HG02623 (cell line): ENCODE results near the gene ITGA1.
"Not testable (repeated sequence)": the region's sequence is repeated elsewhere in the genome, so short reads cannot be mapped to it uniquely, and the experiment has no call there.

ENCODE experiments used
- ATAC-seq: cut with Tn5 transposase; IDR thresholded peaks from one replicate; pipeline ENCODE4 v1.9.1; 2021; ENCODE audit warnings: moderate library complexity; ENCODE audit not compliant: unreplicated experiment

The ITGA1 gene

GRCh38 chr5:52859628-52860027 is 71.9 kb downstream of the ITGA1 start:
- no peak for ATAC-seq

GRCh38 chr5:52861368-52861767 is 73.7 kb downstream of the ITGA1 start:
- no peak for ATAC-seq

- ATAC-seq, result no peak
Measured at GRCh38 chr5:52863715-52864290, 76.1 kb downstream of the ITGA1 start.

- ATAC-seq, result no peak
Measured at GRCh38 chr5:52864371-52864770, 76.7 kb downstream of the ITGA1 start.

- ATAC-seq, result no peak
Measured at GRCh38 chr5:52864884-52865283, 77.2 kb downstream of the ITGA1 start.

- ATAC-seq, result not testable (repeated sequence)
Measured at GRCh38 chr5:52865991-52866390, 78.3 kb downstream of the ITGA1 start.

- ATAC-seq, result no peak
Measured at GRCh38 chr5:52867809-52868208, 80.1 kb downstream of the ITGA1 start.

GRCh38 chr5:52868417-52868816 is 80.7 kb downstream of the ITGA1 start:
- no peak for ATAC-seq

- no peak for ATAC-seq
Measured at GRCh38 chr5:52869391-52869790, 81.7 kb downstream of the ITGA1 start.

- no peak for ATAC-seq
Measured at GRCh38 chr5:52870448-52870847, 82.7 kb downstream of the ITGA1 start.

- no peak for ATAC-seq
Measured at GRCh38 chr5:52875827-52876226, 88.1 kb downstream of the ITGA1 start.

GRCh38 chr5:52876456-52876855 is 88.7 kb downstream of the ITGA1 start:
- no peak for ATAC-seq

GRCh38 chr5:52878656-52879055 is 90.9 kb downstream of the ITGA1 start:
- no peak for ATAC-seq

- no peak for ATAC-seq
Measured at GRCh38 chr5:52880541-52880940, 92.8 kb downstream of the ITGA1 start.

- no peak for ATAC-seq
Measured at GRCh38 chr5:52881468-52881867, 93.8 kb downstream of the ITGA1 start.

GRCh38 chr5:52883110-52883509 is 95.4 kb downstream of the ITGA1 start:
- no peak for ATAC-seq

GRCh38 chr5:52884453-52884852 is 96.7 kb downstream of the ITGA1 start:
- no peak for ATAC-seq

- ATAC-seq, result no peak
Measured at GRCh38 chr5:52885614-52886013, 97.9 kb downstream of the ITGA1 start.

- ATAC-seq, result no peak
Measured at GRCh38 chr5:52886206-52886605, 98.5 kb downstream of the ITGA1 start.

GRCh38 chr5:52887066-52887465 is 99.3 kb downstream of the ITGA1 start:
- no peak for ATAC-seq

GRCh38 chr5:52888363-52888762 is 100.6 kb downstream of the ITGA1 start:
- ATAC-seq, result no peak

GRCh38 chr5:52892242-52892878 is 104.6 kb downstream of the ITGA1 start:
- ATAC-seq, result no peak

GRCh38 chr5:52893105-52893504 is 105.4 kb downstream of the ITGA1 start:
- ATAC-seq, result no peak
